GM19328 (cell line): Measurements from ENCODE around the gene MYLK.
"Not testable (repeated sequence)": the region's sequence is repeated elsewhere in the genome, so short reads cannot be mapped to it uniquely, and the experiment has no call there.

Experiments
- ATAC-seq: cut with Tn5 transposase; IDR thresholded peaks from one replicate; pipeline ENCODE4 v1.9.1; 2021; ENCODE audit warnings: mild to moderate bottlenecking, moderate library complexity; ENCODE audit not compliant: unreplicated experiment

Gene MYLK

DNA sequence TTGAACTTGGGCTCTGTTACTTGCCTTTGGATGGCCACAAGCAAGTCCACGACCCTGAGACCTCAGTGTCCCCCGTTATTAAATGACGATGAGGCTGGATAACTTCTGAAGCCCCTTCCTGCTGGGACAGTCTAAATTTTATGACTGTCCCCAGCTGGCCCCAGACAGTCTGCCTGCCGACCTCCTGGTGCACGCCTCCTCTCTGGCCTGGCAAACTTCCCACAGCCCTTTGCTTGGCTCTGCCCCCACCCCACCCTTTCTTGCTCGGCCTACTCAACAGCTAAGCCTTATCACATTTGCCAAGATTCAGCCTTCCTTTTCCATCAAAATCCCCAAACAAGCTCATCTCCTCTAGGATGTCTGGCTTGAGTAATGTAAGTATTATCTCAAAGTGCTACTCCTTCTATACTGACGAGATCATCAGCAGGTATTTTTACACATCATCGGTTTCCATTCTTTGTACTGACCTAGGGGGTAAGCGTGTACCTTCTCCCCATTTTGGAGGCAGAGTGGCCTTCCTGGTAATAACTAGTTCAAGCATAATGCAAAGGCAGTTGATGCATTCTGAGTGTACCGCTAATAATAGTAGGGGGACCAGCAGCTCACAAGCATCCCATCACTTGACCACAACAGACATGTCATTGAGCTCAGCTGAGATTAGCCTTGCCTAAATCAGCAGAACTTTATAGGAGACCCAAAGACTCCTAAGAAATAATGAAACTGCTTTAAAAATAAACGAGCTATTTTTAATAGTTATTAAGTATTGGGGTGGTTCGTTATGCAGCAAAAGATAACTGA, 178.4 kb downstream of the MYLK start:
- no peak for ATAC-seq

DNA sequence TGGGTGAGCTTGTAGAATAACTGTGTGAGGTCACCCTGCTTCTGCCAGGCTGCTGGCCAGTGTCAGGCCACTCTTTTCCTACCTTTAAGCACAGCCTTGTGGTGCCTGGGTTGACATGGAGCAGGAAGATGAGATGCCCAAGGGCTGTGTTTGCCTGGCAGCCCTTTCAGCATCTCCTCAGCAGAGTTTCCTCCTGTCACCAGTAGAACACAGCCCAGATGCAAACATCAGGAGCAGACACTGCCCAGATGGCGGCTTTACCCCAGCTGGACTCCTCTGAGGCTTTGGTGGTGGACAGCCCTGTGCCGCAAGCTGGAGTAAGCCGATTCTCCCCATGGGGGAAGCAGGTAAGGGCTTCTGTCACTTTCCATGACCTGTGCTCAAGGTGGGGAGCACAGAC, 180.5 kb downstream of the MYLK start:
- ATAC-seq = not testable (repeated sequence)

GRCh38 chr3:123702720-123703119, 181.4 kb downstream of the MYLK start:
- ATAC-seq = no peak

DNA sequence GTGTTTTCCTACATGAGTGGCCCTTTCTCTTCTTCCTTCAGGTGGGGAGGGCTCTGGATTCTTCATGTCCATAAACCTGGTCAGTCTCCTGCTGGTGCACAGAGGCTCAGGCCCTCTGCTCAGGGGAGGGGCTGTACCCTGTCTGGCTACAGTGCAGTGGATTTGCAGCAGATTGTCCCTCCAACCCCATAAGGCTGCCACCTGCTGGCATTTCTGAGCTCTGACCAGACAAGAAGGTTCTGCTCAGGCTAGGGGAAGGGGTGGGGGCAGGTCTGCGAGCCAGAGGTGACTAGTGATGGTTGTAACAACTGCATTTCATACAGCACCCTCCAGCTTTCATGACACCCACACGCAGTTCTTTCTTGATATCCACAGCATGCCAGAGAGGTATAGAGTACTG, 182.1 kb downstream of the MYLK start:
- ATAC-seq = not testable (repeated sequence)

DNA sequence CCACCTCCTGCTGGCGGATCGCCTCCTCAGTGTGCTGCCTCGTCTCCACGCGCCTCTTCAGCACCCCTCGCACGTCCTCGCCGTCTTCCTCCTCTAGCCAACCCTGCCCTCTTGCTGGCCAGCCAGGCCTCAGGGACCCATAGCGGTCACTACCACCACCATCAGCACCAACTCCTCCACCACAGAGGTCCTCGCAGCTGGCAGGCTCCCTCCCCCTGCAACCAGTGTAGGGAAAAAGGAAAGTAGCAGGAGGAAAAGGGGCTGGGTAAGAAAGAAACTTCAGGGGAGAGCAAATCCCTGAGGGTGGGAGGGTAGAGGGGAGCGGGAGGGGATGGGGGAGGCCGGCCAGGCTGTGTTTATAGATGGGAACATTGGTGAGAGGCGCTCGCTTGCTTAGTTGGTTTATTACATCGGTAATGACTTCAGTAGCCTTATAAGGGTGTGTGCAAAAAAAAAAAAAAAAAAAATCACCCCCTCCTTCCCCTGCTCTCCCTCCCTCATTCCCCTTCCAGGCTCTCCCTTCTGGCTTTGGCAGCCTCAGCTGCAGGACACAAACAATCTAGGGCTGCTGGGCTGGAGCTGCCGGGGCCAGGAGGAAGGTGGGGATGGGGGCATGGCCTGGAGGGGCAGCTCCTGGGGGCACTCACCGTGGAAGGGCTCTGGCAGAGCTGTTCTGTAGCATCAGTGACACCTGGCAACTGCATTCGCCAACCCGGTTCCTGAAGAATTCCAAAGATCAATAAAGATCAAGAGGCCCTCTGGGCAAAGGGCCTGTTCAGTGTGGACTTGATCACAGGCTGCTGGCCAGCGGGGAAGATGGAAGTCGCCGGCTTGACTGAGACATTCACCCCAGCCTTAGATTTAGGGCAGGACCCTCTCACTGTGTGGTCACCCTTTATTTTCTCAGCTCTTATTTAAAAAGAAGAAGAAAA, 183.1 kb downstream of the MYLK start:
- ATAC-seq = no peak

DNA sequence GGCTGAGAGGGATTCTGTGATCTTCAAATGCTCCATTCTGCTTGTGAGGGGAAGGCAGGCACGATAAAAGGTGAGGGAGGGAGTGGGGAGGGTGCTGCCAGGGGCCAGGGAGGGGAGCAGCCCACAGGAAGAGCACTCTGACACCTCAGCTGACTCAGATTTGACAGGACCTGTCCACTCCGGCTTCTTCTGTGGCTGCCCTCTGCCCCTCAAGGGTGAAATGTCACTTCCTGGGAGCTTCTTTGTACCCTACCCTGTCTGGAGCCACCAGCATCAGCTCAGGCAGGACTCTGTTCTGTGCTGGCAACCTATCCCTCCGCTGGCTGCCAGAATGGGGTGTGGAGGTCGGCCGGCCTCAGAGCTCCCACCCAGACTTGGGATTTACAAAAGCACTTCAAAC, 185.3 kb downstream of the MYLK start:
- no peak for ATAC-seq

DNA sequence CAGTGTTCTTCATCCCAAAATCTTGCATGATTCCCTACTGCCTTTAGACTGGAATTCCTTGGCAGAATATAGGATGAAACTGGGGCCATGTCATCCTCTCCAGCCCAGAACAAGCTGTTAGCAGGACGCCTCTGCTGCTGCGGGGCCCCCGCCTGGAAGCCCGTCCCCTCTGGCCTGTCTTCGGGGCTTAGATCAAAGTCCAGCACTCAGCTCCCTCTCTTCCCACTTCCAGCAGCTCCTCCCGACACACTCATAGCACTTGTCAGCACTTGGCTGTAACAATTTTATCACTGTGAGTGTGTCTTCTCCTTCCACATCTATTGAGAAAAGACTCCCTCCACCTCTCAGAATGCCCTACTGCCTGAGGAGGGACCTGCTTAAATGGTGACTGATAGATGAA, 187.3 kb downstream of the MYLK start:
- no peak for ATAC-seq

DNA sequence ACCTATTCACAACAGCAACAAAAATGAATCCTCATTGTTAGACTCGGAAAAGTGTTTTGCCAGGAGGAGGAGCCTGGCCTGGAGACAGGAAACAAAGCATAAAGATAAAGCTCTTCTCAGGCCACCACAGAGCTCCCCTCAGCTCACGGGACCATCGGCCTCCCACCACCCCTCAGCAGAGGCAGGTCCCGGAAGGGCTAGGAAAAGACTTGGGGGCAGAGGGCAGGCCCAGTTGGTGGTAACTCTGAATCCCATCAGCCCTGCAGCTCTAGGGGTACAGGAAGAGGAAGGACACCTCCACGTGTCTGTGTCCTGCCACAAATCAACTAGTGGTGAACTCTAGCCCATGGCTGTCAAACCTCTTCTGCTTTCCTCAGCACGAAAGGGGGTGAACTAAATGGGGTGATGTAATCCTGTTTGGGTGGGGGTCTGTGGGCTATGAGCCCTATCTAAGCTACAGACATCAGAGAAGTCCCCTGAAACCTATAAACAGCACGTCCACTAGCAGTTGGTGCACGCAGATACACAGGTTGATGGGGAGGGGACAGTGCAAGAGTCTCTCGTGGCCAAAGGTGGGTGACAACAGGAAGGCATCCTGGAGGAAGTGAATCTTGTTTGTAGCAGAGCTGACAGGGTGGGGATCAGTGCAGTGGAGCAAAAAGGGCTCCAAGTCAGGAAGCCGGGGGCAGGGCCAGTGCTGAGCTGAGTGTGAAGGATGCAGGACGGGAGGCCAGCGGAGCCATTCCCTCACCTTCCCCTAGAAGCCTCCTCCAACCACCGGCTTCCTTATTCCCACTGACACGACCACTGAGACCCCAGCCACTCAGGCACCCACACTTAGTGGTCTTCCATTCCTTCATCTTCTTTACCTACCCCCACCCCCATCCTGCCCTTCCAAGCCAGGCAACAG, 188.1 kb downstream of the MYLK start:
- ATAC-seq = no peak

- no peak for ATAC-seq
These were observed 189.0 kb downstream of the MYLK start for GRCh38 chr3:123695152-123695551.

DNA sequence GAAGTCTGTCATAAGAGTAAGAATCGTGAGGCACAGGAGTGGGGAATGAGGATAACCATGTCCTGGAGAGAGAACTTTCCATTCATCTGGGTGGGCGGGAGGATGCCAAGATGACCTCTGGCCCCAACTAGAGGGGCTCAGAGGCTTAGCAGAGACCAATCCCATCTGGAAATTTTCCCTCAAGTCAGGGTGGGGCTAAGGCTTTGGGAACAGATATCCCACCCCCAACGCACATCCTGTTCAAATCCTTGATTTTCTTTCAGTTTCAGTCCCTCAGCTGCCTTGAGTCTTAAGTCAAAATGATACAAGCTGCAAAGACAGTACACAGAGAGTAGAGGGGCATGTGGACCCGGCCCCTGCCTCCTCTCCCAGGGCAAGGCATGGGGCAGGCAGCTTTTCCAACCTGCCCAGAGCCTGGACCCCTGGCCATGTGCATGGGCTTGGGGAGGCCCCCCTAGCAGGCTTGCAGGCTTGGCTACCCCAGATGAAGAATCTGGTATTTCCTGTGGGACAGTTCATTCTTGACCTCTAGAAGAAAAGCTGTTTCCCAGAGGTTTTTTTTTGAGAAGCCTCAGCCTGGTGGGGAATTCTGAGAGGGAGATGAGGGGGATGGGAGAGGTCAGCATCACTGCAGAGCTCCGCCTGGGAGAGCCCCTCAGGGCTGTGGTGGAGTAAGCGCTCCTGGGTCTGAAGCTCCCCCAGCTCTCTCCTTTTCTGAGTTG, 189.6 kb downstream of the MYLK start:
- no peak for ATAC-seq

DNA sequence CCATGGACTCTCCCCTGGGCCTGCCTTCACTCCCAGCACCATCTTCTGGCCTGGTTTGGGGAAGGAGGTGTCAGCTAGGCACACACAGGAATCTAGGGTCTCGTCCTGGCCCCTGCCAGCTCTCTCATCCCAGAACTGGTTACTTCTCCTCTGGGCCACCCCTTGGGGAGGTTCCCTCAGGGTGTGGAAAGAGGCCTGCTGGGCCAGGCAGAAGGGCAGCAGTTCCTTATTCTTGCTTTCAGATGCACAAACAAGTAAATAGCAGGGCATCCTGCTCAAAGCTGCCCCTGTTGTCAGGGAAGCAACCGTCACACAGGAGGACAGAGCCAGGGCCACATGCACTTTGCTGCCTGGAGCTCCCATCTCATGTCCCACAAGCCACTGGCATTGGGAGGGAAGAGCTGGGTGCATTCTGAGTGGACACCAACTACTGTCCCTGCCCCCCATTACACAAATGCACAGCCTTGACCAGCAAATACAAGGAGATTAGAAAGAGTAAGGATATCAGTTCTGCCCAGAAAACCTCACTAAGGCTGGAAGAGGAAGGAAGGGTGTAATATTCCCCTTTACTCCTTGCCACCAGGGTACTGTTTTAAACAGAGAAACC, 190.4 kb downstream of the MYLK start:
- no peak for ATAC-seq

- no peak for ATAC-seq
These were observed 191.5 kb downstream of the MYLK start for GRCh38 chr3:123692671-123693070.

DNA sequence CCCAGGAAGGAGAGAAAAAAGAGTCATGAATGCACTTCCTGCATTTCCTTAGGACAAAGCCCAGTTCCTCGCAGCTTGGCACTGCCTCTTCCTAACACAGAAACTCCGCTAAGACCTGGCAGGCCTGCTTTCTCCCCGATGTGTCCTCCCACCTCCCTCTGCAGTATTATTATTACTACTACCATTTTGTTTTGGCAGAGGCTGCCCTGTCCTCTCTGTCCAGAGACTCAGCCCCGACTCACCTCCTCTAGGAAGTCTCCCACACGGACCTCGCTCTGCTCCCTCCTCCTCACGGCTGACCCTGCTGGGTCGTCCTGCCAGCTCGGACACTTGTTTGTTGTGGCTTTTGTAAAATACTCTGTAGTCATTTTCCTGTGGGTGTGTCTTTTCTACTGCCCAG, 192.1 kb downstream of the MYLK start:
- ATAC-seq = no peak

- no peak for ATAC-seq
These were observed 194.3 kb downstream of the MYLK start for GRCh38 chr3:123689831-123690230.

DNA sequence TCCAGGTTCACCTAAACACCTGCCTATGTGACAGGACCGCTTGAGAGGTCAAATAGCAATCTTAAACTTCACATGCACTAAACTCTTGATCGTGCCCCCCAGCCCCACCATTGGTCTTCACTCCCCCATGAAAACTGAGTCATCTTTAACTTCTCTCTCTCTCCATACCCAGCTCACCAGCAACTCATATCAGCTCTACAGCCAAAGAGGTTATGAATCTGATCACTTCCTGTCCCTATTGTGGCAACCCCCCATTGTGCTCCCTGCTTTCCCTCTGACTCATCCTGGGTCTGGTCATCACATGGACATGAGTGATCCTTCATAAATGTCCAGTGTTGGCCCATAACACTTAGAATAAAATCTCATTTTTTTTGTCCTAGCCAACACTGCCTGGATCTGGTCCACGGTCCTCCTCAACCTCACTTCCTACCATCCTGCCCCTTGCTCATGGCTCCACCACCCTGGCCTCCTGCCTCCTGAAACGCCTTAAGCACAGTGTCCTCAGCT, 195.8 kb downstream of the MYLK start:
- no peak for ATAC-seq

DNA sequence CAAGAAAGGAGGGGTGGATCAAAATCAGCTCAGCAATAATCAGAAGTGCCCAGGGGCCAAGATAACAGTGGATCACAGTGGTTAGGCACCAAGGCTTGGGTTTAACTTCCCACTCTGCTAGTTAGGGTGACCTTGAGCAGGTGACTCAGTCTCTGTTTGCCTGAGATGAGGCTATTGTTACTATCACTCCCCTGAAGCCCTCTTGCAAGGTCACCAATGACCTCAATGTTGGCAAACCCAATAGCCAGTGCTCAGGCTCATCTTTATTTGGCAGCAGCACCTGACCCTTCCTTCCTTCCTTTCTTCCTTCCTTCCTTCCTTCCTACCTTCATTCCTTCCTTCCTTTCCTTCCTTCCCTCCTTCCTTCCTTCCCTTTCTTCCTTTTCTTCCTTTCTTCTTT, 196.8 kb downstream of the MYLK start:
- no peak for ATAC-seq

DNA sequence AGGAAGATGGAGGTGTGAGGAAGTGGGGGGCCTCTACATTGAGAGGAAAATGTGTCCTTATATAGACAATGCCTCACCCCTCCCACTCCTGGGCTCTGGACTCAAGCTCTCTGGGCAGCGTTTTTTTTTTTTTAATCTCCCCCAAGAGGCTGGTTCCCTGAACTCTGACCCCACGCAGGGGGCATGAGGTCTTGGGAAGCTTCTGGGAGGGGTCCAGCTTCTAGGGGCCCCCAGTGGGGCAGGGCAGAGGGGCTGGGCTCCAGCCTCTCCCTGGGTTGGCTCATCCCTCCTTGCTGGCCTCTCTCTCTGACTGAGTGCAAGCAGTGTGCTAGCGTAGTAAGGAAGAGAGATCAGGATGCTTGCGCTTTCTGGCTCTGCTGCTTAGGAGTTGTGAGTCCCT, 197.9 kb downstream of the MYLK start:
- ATAC-seq = no peak

- no peak for ATAC-seq
These were observed 198.4 kb downstream of the MYLK start for GRCh38 chr3:123685780-123686179.

- no peak for ATAC-seq
These were observed 199.5 kb downstream of the MYLK start for GRCh38 chr3:123684636-123685035.

- ATAC-seq = no peak
These were observed 199.9 kb downstream of the MYLK start for GRCh38 chr3:123684209-123684608.
